Endothelial cell (in vitro differentiated cells): ENCODE measurements around the gene GFOD1. TPM values are rescaled to one million over a fixed set of nuclear protein-coding genes. Genes with fewer than 3 reads are reported as not detected.

Source experiments
- DNase-seq: peaks from one replicate; pipeline ENCODE4 v3.0.0; 2021; ENCODE audit warnings: low spot score
- H3K27ac Mint-ChIP-seq: one replicate; pipeline ENCODE4 v1.8.0; 2021; ENCODE audit warnings: mixed read lengths, inconsistent platforms; ENCODE audit not compliant: unreplicated experiment
- H3K27me3 Mint-ChIP-seq: one replicate; pipeline ENCODE4 v1.8.0; 2021; ENCODE audit warnings: mild to moderate bottlenecking, moderate library complexity, mixed read lengths, inconsistent platforms; ENCODE audit not compliant: unreplicated experiment
- H3K36me3 Mint-ChIP-seq: one replicate; pipeline ENCODE4 v1.8.0; 2021; ENCODE audit warnings: mild to moderate bottlenecking, low read depth, mixed read lengths, inconsistent platforms; ENCODE audit not compliant: unreplicated experiment
- H3K4me1 Mint-ChIP-seq: one replicate; pipeline ENCODE4 v1.8.0; 2021; ENCODE audit warnings: mild to moderate bottlenecking, mixed read lengths, inconsistent platforms; ENCODE audit not compliant: unreplicated experiment
- H3K4me3 Mint-ChIP-seq: one replicate; pipeline ENCODE4 v1.8.0; 2021; ENCODE audit warnings: mild to moderate bottlenecking, mixed read lengths, inconsistent platforms; ENCODE audit not compliant: unreplicated experiment
- H3K9me3 Mint-ChIP-seq: one replicate; pipeline ENCODE4 v1.8.0; 2021; ENCODE audit warnings: mixed read lengths, inconsistent platforms; ENCODE audit not compliant: unreplicated experiment
- total RNA-seq: library from RNA; stranded (reverse); fragmentation: NEBNext Ultra II Directional; extraction: Animal tissue kit (Norgen Biotek cat#: 25700); gene quantifications from one replicate; pipeline ENCODE4 v1.2.1, GENCODE V29; 2021; ENCODE audit not compliant: unreplicated experiment
- TF ChIP-seq, protein P1 (sequence below): fragments of 200-600 bp; sonication (generic); IDR thresholded peaks from one replicate; pipeline ENCODE4 v1.5.0; 2021; ENCODE audit warnings: antibody characterized with exemption; ENCODE audit not compliant: unreplicated experiment

The GFOD1 gene
- total RNA-seq, 1 donor from 2014 or later, result 47.6 TPM

DNA sequence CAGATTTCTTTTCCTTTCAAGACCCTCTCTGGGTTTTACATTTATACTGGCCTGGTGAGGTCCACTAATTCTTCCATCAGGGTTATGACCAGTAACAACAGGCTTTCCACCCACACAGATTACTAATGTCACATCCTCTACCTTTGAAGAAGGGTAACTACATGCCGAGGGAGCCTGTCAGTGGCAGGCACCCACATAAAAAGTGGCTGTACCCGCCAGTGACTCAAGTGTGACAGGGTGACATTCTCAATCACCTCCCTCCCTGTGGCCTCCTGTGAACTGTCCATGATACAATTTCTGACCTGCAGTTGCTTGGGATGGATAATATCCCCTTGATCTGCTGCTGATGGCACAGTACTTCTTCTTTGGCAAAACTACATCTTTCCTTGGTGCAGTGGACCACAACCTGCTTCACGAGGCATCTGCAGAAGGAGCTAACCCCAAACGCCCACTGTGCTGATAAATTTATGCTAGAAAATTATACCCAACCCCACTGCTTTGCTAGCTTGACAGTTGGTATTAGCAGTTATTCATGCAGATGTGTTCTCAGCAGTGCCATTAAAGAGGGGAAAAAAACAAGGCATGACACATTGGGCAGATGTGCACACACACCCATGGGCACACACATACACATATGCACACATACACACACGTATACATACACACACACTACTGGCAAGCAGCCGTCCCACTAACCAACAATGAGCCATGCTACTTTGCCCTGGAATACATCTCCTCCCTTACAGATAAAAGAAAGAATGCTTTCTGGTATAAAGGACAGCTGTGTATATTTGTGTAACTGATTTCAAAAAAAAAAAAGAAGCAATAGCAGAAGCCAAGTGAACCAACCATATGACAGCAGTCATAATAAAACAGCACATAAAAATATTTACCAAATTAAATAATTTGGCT lies 20.8 kb downstream of the GFOD1 start:
- Mint-ChIP-seq H3K9me3 (no peaks in the 10 kb centered on the region), H3K36me3 (peaks cover 42% of the 10 kb centered on the region), H3K27ac (peak overlapping the region; percentile 32), H3K4me1 (peaks cover 43% of the 10 kb centered on the region), H3K4me3 (no peak overlapping the region), H3K27me3 (peaks cover 3% of the 10 kb centered on the region)
- DNase-seq, result no peak
- TF ChIP-seq, protein P1, sequence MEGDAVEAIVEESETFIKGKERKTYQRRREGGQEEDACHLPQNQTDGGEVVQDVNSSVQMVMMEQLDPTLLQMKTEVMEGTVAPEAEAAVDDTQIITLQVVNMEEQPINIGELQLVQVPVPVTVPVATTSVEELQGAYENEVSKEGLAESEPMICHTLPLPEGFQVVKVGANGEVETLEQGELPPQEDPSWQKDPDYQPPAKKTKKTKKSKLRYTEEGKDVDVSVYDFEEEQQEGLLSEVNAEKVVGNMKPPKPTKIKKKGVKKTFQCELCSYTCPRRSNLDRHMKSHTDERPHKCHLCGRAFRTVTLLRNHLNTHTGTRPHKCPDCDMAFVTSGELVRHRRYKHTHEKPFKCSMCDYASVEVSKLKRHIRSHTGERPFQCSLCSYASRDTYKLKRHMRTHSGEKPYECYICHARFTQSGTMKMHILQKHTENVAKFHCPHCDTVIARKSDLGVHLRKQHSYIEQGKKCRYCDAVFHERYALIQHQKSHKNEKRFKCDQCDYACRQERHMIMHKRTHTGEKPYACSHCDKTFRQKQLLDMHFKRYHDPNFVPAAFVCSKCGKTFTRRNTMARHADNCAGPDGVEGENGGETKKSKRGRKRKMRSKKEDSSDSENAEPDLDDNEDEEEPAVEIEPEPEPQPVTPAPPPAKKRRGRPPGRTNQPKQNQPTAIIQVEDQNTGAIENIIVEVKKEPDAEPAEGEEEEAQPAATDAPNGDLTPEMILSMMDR, result no peak

DNA sequence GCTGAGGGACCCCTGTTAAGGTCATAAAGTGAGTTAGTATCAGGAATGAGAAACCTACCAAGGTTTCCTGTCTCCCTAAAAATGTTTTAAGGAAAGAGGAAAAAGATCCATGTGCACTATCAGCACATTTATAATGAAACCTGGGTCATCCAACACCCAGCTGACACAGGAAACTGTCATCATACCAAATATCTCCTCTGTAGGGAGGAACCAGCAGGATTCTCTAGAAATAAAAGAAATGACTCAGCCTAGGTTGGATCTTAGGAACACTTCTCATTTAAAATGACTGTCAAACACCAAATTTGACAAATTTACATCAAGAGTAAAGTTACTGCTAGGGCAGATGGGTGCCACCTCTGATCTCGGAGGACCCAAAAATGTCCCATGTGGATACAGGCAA lies 21.7 kb downstream of the GFOD1 start:
- no peaks in the 10 kb centered on the region for H3K9me3 Mint-ChIP-seq
- peak overlapping the region; percentile 32 for H3K27ac Mint-ChIP-seq
- peaks cover 41% of the 10 kb centered on the region for H3K36me3 Mint-ChIP-seq
- H3K27me3 Mint-ChIP-seq, result peaks cover 3% of the 10 kb centered on the region
- TF ChIP-seq, protein P1, result no peak
- no peak for DNase-seq
- H3K4me3 Mint-ChIP-seq, result no peak overlapping the region
- peaks cover 43% of the 10 kb centered on the region for H3K4me1 Mint-ChIP-seq

DNA sequence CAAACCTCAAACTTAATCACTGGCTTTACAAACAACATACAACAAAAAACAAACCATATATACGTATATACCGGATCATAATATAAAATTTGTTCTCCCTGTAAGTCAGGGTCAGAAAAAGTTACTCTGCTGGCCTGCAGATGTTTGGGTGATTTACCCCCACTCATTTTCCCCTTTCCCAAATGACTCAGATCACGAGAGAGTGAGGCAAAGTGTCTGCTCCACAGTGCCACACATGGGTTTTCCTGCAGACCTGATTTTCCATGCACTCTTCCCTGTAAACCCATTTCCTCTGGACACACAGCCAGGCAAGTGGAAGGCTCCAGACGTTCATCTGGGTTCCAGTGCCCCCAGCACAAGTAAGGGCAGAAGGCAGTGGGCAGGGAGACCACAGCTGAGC lies 23.5 kb downstream of the GFOD1 start:
- Mint-ChIP-seq H3K9me3 (no peaks in the 10 kb centered on the region), H3K4me1 (peaks cover 43% of the 10 kb centered on the region), H3K4me3 (no peak overlapping the region), H3K27me3 (peaks cover 3% of the 10 kb centered on the region), H3K27ac (peak overlapping the region; percentile 36), H3K36me3 (peaks cover 23% of the 10 kb centered on the region)
- DNase-seq, result no peak
- TF ChIP-seq, protein P1, result no peak

DNA sequence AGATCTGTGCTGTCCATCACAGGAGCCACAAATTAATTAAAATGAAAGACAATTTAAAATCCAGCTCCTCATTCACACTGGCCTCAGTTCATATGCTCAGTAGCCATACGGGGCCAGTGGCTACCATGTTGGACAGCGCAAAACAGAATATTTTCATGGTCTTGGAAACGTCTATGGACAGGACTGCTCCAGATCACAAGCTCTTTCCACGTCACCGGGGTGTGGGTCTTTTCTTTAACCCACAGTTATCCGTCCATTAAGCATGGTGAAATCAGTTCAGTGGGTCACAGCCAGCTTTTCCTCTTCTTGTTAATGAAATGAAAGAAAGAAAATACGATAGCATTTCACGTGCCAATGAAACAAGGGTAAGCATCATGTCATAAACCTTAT lies 24.1 kb downstream of the GFOD1 start:
- H3K9me3 Mint-ChIP-seq, result no peaks in the 10 kb centered on the region
- no peak for DNase-seq
- H3K36me3 Mint-ChIP-seq, result peaks cover 19% of the 10 kb centered on the region
- H3K27me3 Mint-ChIP-seq, result peaks cover 1% of the 10 kb centered on the region
- TF ChIP-seq, protein P1, result no peak
- no peak overlapping the region for H3K27ac Mint-ChIP-seq
- H3K4me1 Mint-ChIP-seq, result peaks cover 44% of the 10 kb centered on the region
- H3K4me3 Mint-ChIP-seq, result no peak overlapping the region
